Hepatocyte (in vitro differentiated cells): ENCODE measurements around the gene TOP2B.

ENCODE experiments used
- CTCF ChIP-seq: fragments of 200-600 bp; sonication (generic); IDR thresholded peaks from 2 replicates; pipeline ENCODE4 v1.5.1; 2016; ENCODE audit warnings: antibody characterized with exemption, mild to moderate bottlenecking; ENCODE audit not compliant: poor library complexity
- EZH2phosphoT487 ChIP-seq: fragments of 200-600 bp; sonication (generic); IDR thresholded peaks from one replicate; pipeline ENCODE4 v1.6.1; 2018; ENCODE audit warnings: antibody characterized with exemption, mild to moderate bottlenecking, low read depth, moderate library complexity; ENCODE audit not compliant: unreplicated experiment, severe bottlenecking

GRCh38 chr3:25554376-25554775 lies 110.3 kb downstream of the TOP2B start:
- TF ChIP-seq CTCF: no peak
- TF ChIP-seq EZH2phosphoT487: no peak
